HL-60 (cell line): ENCODE results near the gene NUTM2G.
"Not testable (repeated sequence)": the region's sequence is repeated elsewhere in the genome, so short reads cannot be mapped to it uniquely, and the experiment has no call there.

Source experiments
- POLR2AphosphoS5 ChIP-seq: IDR thresholded peaks from 2 replicates; pipeline ENCODE4 v1.6.1; 2012; ENCODE audit warnings: low read depth
- TF ChIP-seq, protein P1 (sequence below): IDR thresholded peaks from 2 replicates; pipeline ENCODE4 v1.6.1; 2012; ENCODE audit warnings: low read depth; ENCODE audit not compliant: insufficient replicate concordance

DNA sequence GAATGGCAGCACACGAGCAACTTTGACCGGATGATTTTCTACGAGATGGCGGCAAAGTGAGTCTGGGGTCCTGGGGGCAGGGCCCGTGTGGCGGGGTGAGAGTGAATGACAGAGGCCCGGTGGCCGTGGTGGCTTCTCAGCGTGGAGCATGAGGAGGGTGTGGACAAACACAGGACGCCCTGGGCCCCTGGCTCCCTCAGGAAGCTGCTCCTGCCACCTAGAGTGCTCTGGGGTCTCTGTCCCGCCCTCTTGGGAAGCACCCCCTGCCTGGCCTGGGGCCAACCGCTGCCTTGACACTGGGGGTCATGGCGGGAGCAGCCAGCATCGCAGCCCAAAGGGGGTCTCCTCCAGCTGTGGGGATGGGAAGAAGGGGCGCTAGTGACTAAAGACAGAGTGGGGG lies 6.8 kb downstream of the NUTM2G start:
- TF ChIP-seq, protein P1, sequence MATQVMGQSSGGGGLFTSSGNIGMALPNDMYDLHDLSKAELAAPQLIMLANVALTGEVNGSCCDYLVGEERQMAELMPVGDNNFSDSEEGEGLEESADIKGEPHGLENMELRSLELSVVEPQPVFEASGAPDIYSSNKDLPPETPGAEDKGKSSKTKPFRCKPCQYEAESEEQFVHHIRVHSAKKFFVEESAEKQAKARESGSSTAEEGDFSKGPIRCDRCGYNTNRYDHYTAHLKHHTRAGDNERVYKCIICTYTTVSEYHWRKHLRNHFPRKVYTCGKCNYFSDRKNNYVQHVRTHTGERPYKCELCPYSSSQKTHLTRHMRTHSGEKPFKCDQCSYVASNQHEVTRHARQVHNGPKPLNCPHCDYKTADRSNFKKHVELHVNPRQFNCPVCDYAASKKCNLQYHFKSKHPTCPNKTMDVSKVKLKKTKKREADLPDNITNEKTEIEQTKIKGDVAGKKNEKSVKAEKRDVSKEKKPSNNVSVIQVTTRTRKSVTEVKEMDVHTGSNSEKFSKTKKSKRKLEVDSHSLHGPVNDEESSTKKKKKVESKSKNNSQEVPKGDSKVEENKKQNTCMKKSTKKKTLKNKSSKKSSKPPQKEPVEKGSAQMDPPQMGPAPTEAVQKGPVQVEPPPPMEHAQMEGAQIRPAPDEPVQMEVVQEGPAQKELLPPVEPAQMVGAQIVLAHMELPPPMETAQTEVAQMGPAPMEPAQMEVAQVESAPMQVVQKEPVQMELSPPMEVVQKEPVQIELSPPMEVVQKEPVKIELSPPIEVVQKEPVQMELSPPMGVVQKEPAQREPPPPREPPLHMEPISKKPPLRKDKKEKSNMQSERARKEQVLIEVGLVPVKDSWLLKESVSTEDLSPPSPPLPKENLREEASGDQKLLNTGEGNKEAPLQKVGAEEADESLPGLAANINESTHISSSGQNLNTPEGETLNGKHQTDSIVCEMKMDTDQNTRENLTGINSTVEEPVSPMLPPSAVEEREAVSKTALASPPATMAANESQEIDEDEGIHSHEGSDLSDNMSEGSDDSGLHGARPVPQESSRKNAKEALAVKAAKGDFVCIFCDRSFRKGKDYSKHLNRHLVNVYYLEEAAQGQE: not testable (repeated sequence)
- TF ChIP-seq POLR2AphosphoS5: not testable (repeated sequence)
